ENCODE results near the gene ARHGEF4. TPM values are rescaled to one million over a fixed set of nuclear protein-coding genes. Genes with fewer than 3 reads are reported as not detected.

ARHGEF4 gene
- total and polyA plus RNA-seq, 10 of the 15 experiments (the other 5 are each of a cell fraction or from before 2014, with no cell fraction given), result 0.02 to 0.24 (median 0.16) TPM; not detected in 6

- TF ChIP-seq CEBPZ (IDR thresholded peaks at IDR 0.05; ENCODE audit: low read depth, low read length) (no peak), YBX1 (IDR thresholded peaks at IDR 0.05) (no peak), BHLHE40 (IDR thresholded peaks at IDR 0.05; ENCODE audit: borderline replicate concordance in 1 of 2, low read depth in 2 of 2, low read length in 1 of 2) (peak; percentile 99 to 100), FOS (IDR thresholded peaks at IDR 0.05; ENCODE audit: borderline replicate concordance, extremely low read depth, insufficient read length) (peak; percentile 4), SUZ12 (IDR thresholded peaks at IDR 0.05; ENCODE audit: unreplicated experiment) (no peak), MYB (IDR thresholded peaks at IDR 0.05; ENCODE audit: borderline replicate concordance, low read depth, low read length) (no peak), TAF1 (IDR thresholded peaks at IDR 0.05; ENCODE audit: borderline replicate concordance, low read depth, low read length) (peak; percentile 77; the same call in 1 of the 2 replicates), ZNF592 (IDR thresholded peaks at IDR 0.05) (no peak; the same call in 1 of the 2 replicates), HSF1 (IDR thresholded peaks at IDR 0.05; ENCODE audit: low read depth, low read length) (no peak), NR2F1 (conservative IDR thresholded peaks at IDR 0.05) (peak; percentile 90), TBL1XR1 (IDR thresholded peaks at IDR 0.05; ENCODE audit: low read depth, low read length) (no peak), GATAD2B (conservative IDR thresholded peaks at IDR 0.05; ENCODE audit: low read depth) (peak; percentile 100), MYC (IDR thresholded peaks at IDR 0.05; ENCODE audit: insufficient read depth, insufficient read length, insufficient replicate concordance, low read length, severe bottlenecking) (no peak), RELB (IDR thresholded peaks at IDR 0.05; ENCODE audit: low read depth) (no peak), ASH2L (IDR thresholded peaks at IDR 0.05; ENCODE audit: borderline replicate concordance, low read depth) (peak; percentile 63; the same call in 1 of the 2 replicates)
Measured at GRCh38 chr2:131093006-131093695, 256.4 kb downstream of the ARHGEF4 start, which contains the start of gene FAM168B (continued).
